Measurements from ENCODE around the gene DEPDC7. TPM values are rescaled to one million over a fixed set of nuclear protein-coding genes. Genes with fewer than 3 reads are reported as not detected.
"Not testable (repeated sequence)": the region's sequence is repeated elsewhere in the genome, so short reads cannot be mapped to it uniquely, and the experiment has no call there.

The DEPDC7 gene
- total and polyA plus RNA-seq, 5 experiments from 2014 or later: 0.77 to 13.6 (median 2.7) TPM

- Mint-ChIP-seq H3K4me3 (no peak overlapping the region), H3K27me3 (no peaks in the 10 kb centered on the region), H3K9me3 (no peaks in the 10 kb centered on the region), H3K36me3 (peaks cover 3 to 42% (median 17%) of the 10 kb centered on the region in 3 donors), H3K4me1 (peaks cover 5 to 8% (median 6%) of the 10 kb centered on the region in 4 donors), H3K27ac (no peak overlapping the region)
- no peak for DNase-seq
- POLR2A ChIA-PET: no interaction called here
- no peak for ATAC-seq
These were observed 30.0 kb downstream of the DEPDC7 start for GRCh38 chr11:33045551-33046255.

- not testable (repeated sequence) for H3K4me1 Mint-ChIP-seq, H3K4me3 Mint-ChIP-seq, H3K9me3 Mint-ChIP-seq, H3K27ac Mint-ChIP-seq, ATAC-seq, DNase-seq, H3K27me3 Mint-ChIP-seq
- peaks cover 3 to 56% (median 17%) of the 10 kb centered on the region in 3 donors for H3K36me3 Mint-ChIP-seq
- POLR2A ChIA-PET: interaction anchor here (1.8 kb wide), 1 partner anchor 10 kb away, joined by 4 read pairs; the partner anchor contains the start of gene TCP11L1
These were observed 33.0 kb downstream of the DEPDC7 start for GRCh38 chr11:33048701-33049100.

GRCh38 chr11:33049565-33050408 is 34.1 kb downstream of the DEPDC7 start:
- H3K4me1 Mint-ChIP-seq, DNase-seq, H3K4me3 Mint-ChIP-seq, ATAC-seq, H3K27ac Mint-ChIP-seq, POLR2A ChIA-PET, H3K27me3 Mint-ChIP-seq, H3K9me3 Mint-ChIP-seq: not testable (repeated sequence)
- peaks cover 3 to 59% (median 17%) of the 10 kb centered on the region in 3 donors for H3K36me3 Mint-ChIP-seq

- H3K4me3 Mint-ChIP-seq: no peak overlapping the region
- H3K9me3 Mint-ChIP-seq: no peaks in the 10 kb centered on the region
- ATAC-seq (no peak), DNase-seq (no peak)
- H3K27ac Mint-ChIP-seq: no peak overlapping the region
- H3K36me3 Mint-ChIP-seq: peaks cover 3 to 56% (median 10%) of the 10 kb centered on the region in 3 donors
- POLR2A ChIA-PET: no interaction called here
- peaks cover 0 to 3% (median 0%) of the 10 kb centered on the region in 4 donors for H3K4me1 Mint-ChIP-seq
- no peaks in the 10 kb centered on the region for H3K27me3 Mint-ChIP-seq
These were observed 36.6 kb downstream of the DEPDC7 start for GRCh38 chr11:33052231-33052630.

GRCh38 chr11:33055375-33055774 is 39.7 kb downstream of the DEPDC7 start:
- H3K36me3 Mint-ChIP-seq: peaks cover 0 to 68% (median 9%) of the 10 kb centered on the region in 3 donors
- POLR2A ChIA-PET: no interaction called here
- H3K4me3 Mint-ChIP-seq: no peak overlapping the region
- H3K4me1 Mint-ChIP-seq: peaks cover 0 to 4% (median under 1%) of the 10 kb centered on the region in 4 donors
- H3K9me3 Mint-ChIP-seq: no peaks in the 10 kb centered on the region
- DNase-seq (no peak), ATAC-seq (no peak)
- no peak overlapping the region for H3K27ac Mint-ChIP-seq
- no peaks in the 10 kb centered on the region for H3K27me3 Mint-ChIP-seq

GRCh38 chr11:33057284-33057683 is 41.6 kb downstream of the DEPDC7 start:
- Mint-ChIP-seq H3K27ac (peak overlapping the region in 1 of 10 donors; percentile 13), H3K27me3 (no peaks in the 10 kb centered on the region), H3K4me3 (no peak overlapping the region), H3K36me3 (peaks cover 0 to 69% (median 9%) of the 10 kb centered on the region in 3 donors), H3K4me1 (peaks cover 0 to 7% (median 2%) of the 10 kb centered on the region in 4 donors), H3K9me3 (no peaks in the 10 kb centered on the region)
- no peak for ATAC-seq
- no peak for DNase-seq
- POLR2A ChIA-PET: interaction anchor here (0.5 to 0.8 kb wide), 2 partner anchors 19 to 169 kb away, joined by 4 to 6 read pairs; no protein-coding TSS in a partner anchor

- peaks cover 9 to 24% (median 17%) of the 10 kb centered on the region in 4 donors for H3K4me1 Mint-ChIP-seq
- DNase-seq: no peak
- POLR2A ChIA-PET: no interaction called here
- H3K9me3 Mint-ChIP-seq: no peaks in the 10 kb centered on the region
- peaks cover 0 to 69% (median 9%) of the 10 kb centered on the region in 3 donors for H3K36me3 Mint-ChIP-seq
- no peak for ATAC-seq
- H3K27me3 Mint-ChIP-seq: no peaks in the 10 kb centered on the region
- no peak overlapping the region for H3K4me3 Mint-ChIP-seq
- peak overlapping the region in 6 of 10 donors; percentile 29 to 88 (median 64) for H3K27ac Mint-ChIP-seq
These were observed 43.8 kb downstream of the DEPDC7 start for GRCh38 chr11:33059331-33060007.

- POLR2A ChIA-PET: interaction anchor here (0.6 kb wide), 1 partner anchor 18 kb away, joined by 3 read pairs; no protein-coding TSS in a partner anchor
- peaks cover 0 to 65% (median 9%) of the 10 kb centered on the region in 3 donors for H3K36me3 Mint-ChIP-seq
- H3K4me1 Mint-ChIP-seq: peaks cover 12 to 31% (median 21%) of the 10 kb centered on the region in 4 donors
- H3K27ac Mint-ChIP-seq: peak overlapping the region; percentile 1 to 90 (median 54)
- ATAC-seq (no peak), DNase-seq (no peak)
- H3K9me3 Mint-ChIP-seq: no peaks in the 10 kb centered on the region
- H3K4me3 Mint-ChIP-seq: no peak overlapping the region
- H3K27me3 Mint-ChIP-seq: no peaks in the 10 kb centered on the region
These were observed 44.6 kb downstream of the DEPDC7 start for GRCh38 chr11:33060271-33060670.

GRCh38 chr11:33062137-33062536 is 46.5 kb downstream of the DEPDC7 start:
- Mint-ChIP-seq H3K27me3 (no peaks in the 10 kb centered on the region), H3K4me3 (no peak overlapping the region), H3K36me3 (peaks cover 0 to 67% (median 14%) of the 10 kb centered on the region in 3 donors), H3K9me3 (no peaks in the 10 kb centered on the region), H3K27ac (peak overlapping the region in 2 of 10 donors; percentile 27 to 93), H3K4me1 (peaks cover 16 to 37% (median 26%) of the 10 kb centered on the region in 4 donors)
- DNase-seq (no peak), ATAC-seq (no peak)
- POLR2A ChIA-PET: interaction anchor here (0.6 kb wide), 1 partner anchor 102 kb away, joined by 3 read pairs; no protein-coding TSS in a partner anchor

- Mint-ChIP-seq H3K27ac (peak overlapping the region in 9 of 10 donors; percentile 9 to 93 (median 56)), H3K36me3 (peaks cover 0 to 63% (median 11%) of the 10 kb centered on the region in 3 donors), H3K4me3 (peak overlapping the region in 2 of 10 donors; percentile 3 to 31), H3K9me3 (no peaks in the 10 kb centered on the region), H3K4me1 (peaks cover 16 to 37% (median 26%) of the 10 kb centered on the region in 4 donors), H3K27me3 (no peaks in the 10 kb centered on the region)
- ATAC-seq: no peak
- DNase-seq: no peak
- POLR2A ChIA-PET: interaction anchor here (0.7 kb wide), 1 partner anchor 42 kb away, joined by 3 read pairs; no protein-coding TSS in a partner anchor
These were observed 47.7 kb downstream of the DEPDC7 start for GRCh38 chr11:33063326-33063881.

- H3K27ac Mint-ChIP-seq: peak overlapping the region; percentile 15 to 93 (median 62)
- peaks cover 16 to 35% (median 26%) of the 10 kb centered on the region in 4 donors for H3K4me1 Mint-ChIP-seq
- DNase-seq (no peak), ATAC-seq (no peak)
- H3K27me3 Mint-ChIP-seq: no peaks in the 10 kb centered on the region
- POLR2A ChIA-PET: interaction anchor here (0.6 kb wide), 1 partner anchor 43 kb away, joined by 3 read pairs; no protein-coding TSS in a partner anchor
- peak overlapping the region in 9 of 10 donors; percentile 3 to 76 (median 44) for H3K4me3 Mint-ChIP-seq
- peaks cover 0 to 62% (median 10%) of the 10 kb centered on the region in 3 donors for H3K36me3 Mint-ChIP-seq
- no peaks in the 10 kb centered on the region for H3K9me3 Mint-ChIP-seq
These were observed 48.6 kb downstream of the DEPDC7 start for GRCh38 chr11:33064033-33064825.

Measured in naive thymus-derived CD8-positive, alpha-beta T cell (primary cell).